ENCODE results near the gene PLCL2.

DNA sequence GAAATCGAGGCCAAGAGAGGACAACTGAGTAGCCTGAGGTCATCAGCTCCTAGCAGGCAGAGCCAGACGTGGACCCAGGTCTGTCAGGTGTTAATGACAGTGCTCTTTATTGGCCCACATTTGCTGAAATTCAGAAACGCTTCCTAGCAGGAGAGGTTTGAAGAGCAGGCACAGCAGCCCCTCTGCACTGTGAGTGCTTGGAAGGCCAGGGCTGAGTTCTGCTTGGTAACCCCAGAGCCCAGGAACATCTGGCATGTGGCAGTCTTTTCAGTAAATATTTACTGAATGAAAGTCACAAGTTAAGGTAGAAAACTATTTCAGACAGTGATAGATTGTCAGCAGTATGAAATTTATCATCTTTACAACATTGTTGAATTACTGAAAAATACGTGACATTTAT is 102.4 kb downstream of the PLCL2 start:
- TF ChIP-seq, protein P1, sequence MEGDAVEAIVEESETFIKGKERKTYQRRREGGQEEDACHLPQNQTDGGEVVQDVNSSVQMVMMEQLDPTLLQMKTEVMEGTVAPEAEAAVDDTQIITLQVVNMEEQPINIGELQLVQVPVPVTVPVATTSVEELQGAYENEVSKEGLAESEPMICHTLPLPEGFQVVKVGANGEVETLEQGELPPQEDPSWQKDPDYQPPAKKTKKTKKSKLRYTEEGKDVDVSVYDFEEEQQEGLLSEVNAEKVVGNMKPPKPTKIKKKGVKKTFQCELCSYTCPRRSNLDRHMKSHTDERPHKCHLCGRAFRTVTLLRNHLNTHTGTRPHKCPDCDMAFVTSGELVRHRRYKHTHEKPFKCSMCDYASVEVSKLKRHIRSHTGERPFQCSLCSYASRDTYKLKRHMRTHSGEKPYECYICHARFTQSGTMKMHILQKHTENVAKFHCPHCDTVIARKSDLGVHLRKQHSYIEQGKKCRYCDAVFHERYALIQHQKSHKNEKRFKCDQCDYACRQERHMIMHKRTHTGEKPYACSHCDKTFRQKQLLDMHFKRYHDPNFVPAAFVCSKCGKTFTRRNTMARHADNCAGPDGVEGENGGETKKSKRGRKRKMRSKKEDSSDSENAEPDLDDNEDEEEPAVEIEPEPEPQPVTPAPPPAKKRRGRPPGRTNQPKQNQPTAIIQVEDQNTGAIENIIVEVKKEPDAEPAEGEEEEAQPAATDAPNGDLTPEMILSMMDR (IDR thresholded peaks at IDR 0.05; ENCODE audit: low read length) = no peak
- no peak for TF ChIP-seq EZH2 (IDR thresholded peaks at IDR 0.05; ENCODE audit: borderline replicate concordance, low read length)

Data from OCI-LY1 (cell line).